ENCODE measurements around the gene KISS1R.

- TF ChIP-seq CTCF (conservative IDR thresholded peaks at IDR 0.05; ENCODE audit: low read length), result no peak
- TF ChIP-seq EZH2phosphoT487 (IDR thresholded peaks at IDR 0.05; ENCODE audit: borderline replicate concordance), result no peak
Observed at GRCh38 chr19:939922-940321, 22.8 kb downstream of the KISS1R start.
